ENCODE results near the gene INAFM2. TPM values are rescaled to one million over a fixed set of nuclear protein-coding genes. Genes with fewer than 3 reads are reported as not detected.

The INAFM2 gene
- total and polyA plus RNA-seq, 10 of the 15 experiments (the other 5 are each of a cell fraction or from before 2014, with no cell fraction given): 0.75 to 8.1 (median 3.9) TPM

DNA sequence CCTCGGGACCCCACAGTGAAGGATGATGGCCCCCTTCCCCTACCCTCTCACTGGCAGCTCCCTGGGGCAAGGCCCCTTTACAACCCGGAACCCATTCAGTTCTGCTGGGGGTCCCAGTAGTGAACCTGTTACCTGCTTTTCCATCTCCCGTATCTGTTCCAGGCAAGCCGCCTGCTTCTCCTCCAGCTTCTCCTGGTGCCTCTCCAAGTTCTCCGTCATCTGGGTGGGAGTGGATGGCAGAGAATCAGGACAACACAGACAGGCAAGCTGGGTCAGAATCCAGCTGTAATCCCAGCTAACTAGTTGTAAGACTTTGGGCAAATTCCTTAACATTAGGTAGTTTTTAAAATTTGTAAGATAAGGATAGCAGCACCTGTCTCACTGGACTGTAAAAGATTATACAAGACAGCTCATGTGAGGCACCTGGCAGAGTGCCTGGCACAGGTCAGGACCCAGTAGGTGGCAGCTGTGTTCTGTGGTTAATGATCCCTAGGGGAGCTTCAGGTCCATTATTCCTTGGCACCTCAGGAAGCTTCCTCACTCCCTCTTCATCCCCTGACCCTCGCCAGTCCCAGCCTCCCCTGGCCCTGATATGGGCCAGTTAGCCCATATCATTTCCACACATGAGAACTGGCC, 34.2 kb upstream of the INAFM2 start:
- 54% methylated on average over 6 of the region's 6 CpGs for WGBS (ENCODE audit: insufficient coverage, insufficient replicate concordance, low lambda C conversion rate, missing lambda C conversion rate)

More for the DNA sequence above, 34.2 kb upstream of the INAFM2 start:
- CTCF ChIA-PET: interaction anchor here (0.7 to 2.4 kb wide), 8 partner anchors 9 to 48 kb away, joined by 3 to 11 read pairs (median 4); no protein-coding TSS in a partner anchor
- intact Hi-C loops (cut with micrococcal nuclease; ENCODE audit: unreplicated experiment) (no loop called here), in situ Hi-C loops (cut with MboI) (no loop called here)
- SMC1A ChIA-PET (ENCODE audit: uncharacterized antibody, unreplicated experiment): interaction anchor here (0.5 to 2.0 kb wide), 4 partner anchors 12 to 47 kb away, joined by 3 to 5 read pairs (median 3); no protein-coding TSS in a partner anchor
- RAD21 ChIA-PET (ENCODE audit: unreplicated experiment): interaction anchor here (0.8 kb wide), 1 partner anchor 30 kb away, joined by 3 read pairs; no protein-coding TSS in a partner anchor
- BruUV-seq (replicated peaks): no TSS peak
- DNase-seq (ENCODE audit: low read depth, low spot score): no peak
- H2AFZ ChIP-seq (ENCODE audit: control insufficient read depth, low read depth, low read length): no peak overlapping the region
- H4K20me1 ChIP-seq (ENCODE audit: control insufficient read depth, insufficient read depth): no peaks in the 10 kb centered on the region
- no peak overlapping the region for H3K9ac ChIP-seq (ENCODE audit: control insufficient read depth, insufficient read depth, low read length)
- H3K27me3 ChIP-seq (replicated peaks in 1 of 2; ENCODE audit: control insufficient read depth in 2 of 2, insufficient read depth in 2 of 2, low read length in 1 of 2): no peaks in the 10 kb centered on the region; a peak in 2 of 4 replicates
- no peak for TF ChIP-seq PAX8 (IDR thresholded peaks at IDR 0.05)
- TF ChIP-seq EGR1 (IDR thresholded peaks at IDR 0.05; ENCODE audit: borderline replicate concordance in 1 of 2, low read depth in 2 of 2, low read length in 2 of 2): no peak
- no peak for TF ChIP-seq YBX1 (IDR thresholded peaks at IDR 0.05)
- TF ChIP-seq ZZZ3 (IDR thresholded peaks at IDR 0.05; ENCODE audit: control insufficient read depth, insufficient read length, low read depth): no peak
- no peak for TF ChIP-seq RB1 (IDR thresholded peaks at IDR 0.05; ENCODE audit: borderline replicate concordance)
- no peak for TF ChIP-seq RFX5 (IDR thresholded peaks at IDR 0.05; ENCODE audit: low read depth, low read length)
- no peak for TF ChIP-seq WRNIP1 (IDR thresholded peaks at IDR 0.05; ENCODE audit: borderline replicate concordance, low read depth, low read length)
- TF ChIP-seq TAF1 (IDR thresholded peaks at IDR 0.05; ENCODE audit: borderline replicate concordance, low read depth, low read length): no peak
- TF ChIP-seq, protein P1, sequence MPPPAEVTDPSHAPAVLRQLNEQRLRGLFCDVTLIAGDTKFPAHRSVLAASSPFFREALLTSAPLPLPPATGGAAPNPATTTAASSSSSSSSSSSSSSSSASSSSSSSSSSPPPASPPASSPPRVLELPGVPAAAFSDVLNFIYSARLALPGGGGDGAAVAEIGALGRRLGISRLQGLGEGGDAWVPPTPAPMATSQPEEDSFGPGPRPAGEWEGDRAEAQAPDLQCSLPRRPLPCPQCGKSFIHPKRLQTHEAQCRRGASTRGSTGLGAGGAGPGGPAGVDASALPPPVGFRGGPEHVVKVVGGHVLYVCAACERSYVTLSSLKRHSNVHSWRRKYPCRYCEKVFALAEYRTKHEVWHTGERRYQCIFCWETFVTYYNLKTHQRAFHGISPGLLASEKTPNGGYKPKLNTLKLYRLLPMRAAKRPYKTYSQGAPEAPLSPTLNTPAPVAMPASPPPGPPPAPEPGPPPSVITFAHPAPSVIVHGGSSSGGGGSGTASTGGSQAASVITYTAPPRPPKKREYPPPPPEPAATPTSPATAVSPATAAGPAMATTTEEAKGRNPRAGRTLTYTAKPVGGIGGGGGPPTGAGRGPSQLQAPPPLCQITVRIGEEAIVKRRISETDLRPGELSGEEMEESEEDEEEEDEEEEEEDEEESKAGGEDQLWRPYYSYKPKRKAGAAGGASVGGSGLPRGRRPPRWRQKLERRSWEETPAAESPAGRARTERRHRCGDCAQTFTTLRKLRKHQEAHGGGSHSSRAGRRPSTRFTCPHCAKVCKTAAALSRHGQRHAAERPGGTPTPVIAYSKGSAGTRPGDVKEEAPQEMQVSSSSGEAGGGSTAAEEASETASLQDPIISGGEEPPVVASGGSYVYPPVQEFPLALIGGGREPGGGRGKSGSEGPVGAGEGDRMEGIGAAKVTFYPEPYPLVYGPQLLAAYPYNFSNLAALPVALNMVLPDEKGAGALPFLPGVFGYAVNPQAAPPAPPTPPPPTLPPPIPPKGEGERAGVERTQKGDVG (CRISPR knock-in tag; IDR thresholded peaks at IDR 0.05): no peak
- TF ChIP-seq MXI1 (IDR thresholded peaks at IDR 0.05; ENCODE audit: low read depth, low read length): no peak
- no peak for TF ChIP-seq DPF2 (IDR thresholded peaks at IDR 0.05)
- TF ChIP-seq, protein P2, sequence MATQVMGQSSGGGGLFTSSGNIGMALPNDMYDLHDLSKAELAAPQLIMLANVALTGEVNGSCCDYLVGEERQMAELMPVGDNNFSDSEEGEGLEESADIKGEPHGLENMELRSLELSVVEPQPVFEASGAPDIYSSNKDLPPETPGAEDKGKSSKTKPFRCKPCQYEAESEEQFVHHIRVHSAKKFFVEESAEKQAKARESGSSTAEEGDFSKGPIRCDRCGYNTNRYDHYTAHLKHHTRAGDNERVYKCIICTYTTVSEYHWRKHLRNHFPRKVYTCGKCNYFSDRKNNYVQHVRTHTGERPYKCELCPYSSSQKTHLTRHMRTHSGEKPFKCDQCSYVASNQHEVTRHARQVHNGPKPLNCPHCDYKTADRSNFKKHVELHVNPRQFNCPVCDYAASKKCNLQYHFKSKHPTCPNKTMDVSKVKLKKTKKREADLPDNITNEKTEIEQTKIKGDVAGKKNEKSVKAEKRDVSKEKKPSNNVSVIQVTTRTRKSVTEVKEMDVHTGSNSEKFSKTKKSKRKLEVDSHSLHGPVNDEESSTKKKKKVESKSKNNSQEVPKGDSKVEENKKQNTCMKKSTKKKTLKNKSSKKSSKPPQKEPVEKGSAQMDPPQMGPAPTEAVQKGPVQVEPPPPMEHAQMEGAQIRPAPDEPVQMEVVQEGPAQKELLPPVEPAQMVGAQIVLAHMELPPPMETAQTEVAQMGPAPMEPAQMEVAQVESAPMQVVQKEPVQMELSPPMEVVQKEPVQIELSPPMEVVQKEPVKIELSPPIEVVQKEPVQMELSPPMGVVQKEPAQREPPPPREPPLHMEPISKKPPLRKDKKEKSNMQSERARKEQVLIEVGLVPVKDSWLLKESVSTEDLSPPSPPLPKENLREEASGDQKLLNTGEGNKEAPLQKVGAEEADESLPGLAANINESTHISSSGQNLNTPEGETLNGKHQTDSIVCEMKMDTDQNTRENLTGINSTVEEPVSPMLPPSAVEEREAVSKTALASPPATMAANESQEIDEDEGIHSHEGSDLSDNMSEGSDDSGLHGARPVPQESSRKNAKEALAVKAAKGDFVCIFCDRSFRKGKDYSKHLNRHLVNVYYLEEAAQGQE (IDR thresholded peaks at IDR 0.05; ENCODE audit: low read depth, low read length): no peak
- TF ChIP-seq RAD21 (IDR thresholded peaks at IDR 0.05; ENCODE audit: insufficient read depth, low read depth, low read length): no peak
- TF ChIP-seq BRCA1 (IDR thresholded peaks at IDR 0.05; ENCODE audit: low read depth, low read length): no peak
- no peak for TF ChIP-seq CBX3 (IDR thresholded peaks at IDR 0.05; ENCODE audit: borderline replicate concordance, low read depth)
- H3K36me3 ChIP-seq (ENCODE audit: control insufficient read depth in 2 of 2, insufficient read depth in 2 of 2, low read length in 1 of 2): no peaks in the 10 kb centered on the region
- POLR2A ChIA-PET: no interaction called here
- H3K4me1 ChIP-seq (ENCODE audit: control insufficient read depth, insufficient read depth, low read length): no peaks in the 10 kb centered on the region
- no peaks in the 10 kb centered on the region for H3K9me3 ChIP-seq (replicated peaks; ENCODE audit: control insufficient read depth, insufficient read depth, low read length)
- no peak overlapping the region for H3K4me2 ChIP-seq (ENCODE audit: control insufficient read depth, insufficient read depth)
- H3K4me3 ChIP-seq: no peak overlapping the region
- H3K27ac ChIP-seq (ENCODE audit: control insufficient read depth, insufficient read depth): no peak overlapping the region
- no peak for ATAC-seq
- FAIRE-seq: no peak
- H3K79me2 ChIP-seq (ENCODE audit: control insufficient read depth, insufficient read depth, low read length): no peaks in the 10 kb centered on the region
